Chondrocyte (in vitro differentiated cells): ENCODE measurements around the gene RNF32. TPM values are rescaled to one million over a fixed set of nuclear protein-coding genes. Genes with fewer than 3 reads are reported as not detected.

ENCODE experiments used
- DNase-seq: peaks from one replicate; pipeline ENCODE4 v3.0.0; 2021; ENCODE audit warnings: mixed read lengths, low spot score
- H3K27ac Mint-ChIP-seq: one replicate; pipeline ENCODE4 v1.8.0; 2021; ENCODE audit warnings: mild to moderate bottlenecking, moderate library complexity, mixed read lengths; ENCODE audit not compliant: unreplicated experiment
- H3K27me3 Mint-ChIP-seq: 2 replicates; pipeline ENCODE4 v1.8.0; 2021; ENCODE audit warnings: low read depth, mixed read lengths
- H3K36me3 Mint-ChIP-seq: 2 replicates; pipeline ENCODE4 v1.8.0; 2021; ENCODE audit warnings: low read depth, mixed read lengths
- H3K4me1 Mint-ChIP-seq: 2 replicates; pipeline ENCODE4 v1.8.0; 2021; ENCODE audit warnings: low read depth, mild to moderate bottlenecking, mixed read lengths
- H3K4me3 Mint-ChIP-seq: one replicate; pipeline ENCODE4 v1.8.0; 2021; ENCODE audit warnings: mild to moderate bottlenecking, moderate library complexity, mixed read lengths; ENCODE audit not compliant: unreplicated experiment
- H3K9me3 Mint-ChIP-seq: 2 replicates; pipeline ENCODE4 v1.8.0; 2021; ENCODE audit warnings: low read depth, mixed read lengths
- CTCF ChIP-seq: fragments of 200-600 bp; sonication (generic); IDR thresholded peaks from 2 replicates; pipeline ENCODE4 v1.5.0; 2021; ENCODE audit warnings: antibody characterized with exemption, mild to moderate bottlenecking, moderate library complexity
- total RNA-seq: library from RNA; stranded (reverse); gene quantifications from 3 replicates; pipeline ENCODE4 v1.2.1, GENCODE V29; 2021

The RNF32 gene
- total RNA-seq, 1 donor from 2014 or later = 0.52 TPM

- H3K4me3 Mint-ChIP-seq = no peak overlapping the region
- H3K36me3 Mint-ChIP-seq = no peaks in the 10 kb centered on the region
- DNase-seq = no peak
- no peak overlapping the region for H3K27ac Mint-ChIP-seq
- H3K4me1 Mint-ChIP-seq = no peaks in the 10 kb centered on the region
- no peak for TF ChIP-seq CTCF
- no peaks in the 10 kb centered on the region for H3K9me3 Mint-ChIP-seq
- H3K27me3 Mint-ChIP-seq = no peaks in the 10 kb centered on the region
Observed at GRCh38 chr7:156662277-156662676, 21.7 kb downstream of the RNF32 start.

GRCh38 chr7:156665101-156665500, 24.5 kb downstream of the RNF32 start:
- no peak overlapping the region for H3K4me3 Mint-ChIP-seq
- no peak overlapping the region for H3K27ac Mint-ChIP-seq
- H3K36me3 Mint-ChIP-seq = no peaks in the 10 kb centered on the region
- no peaks in the 10 kb centered on the region for H3K9me3 Mint-ChIP-seq
- DNase-seq = no peak
- no peak for TF ChIP-seq CTCF
- H3K4me1 Mint-ChIP-seq = no peaks in the 10 kb centered on the region
- H3K27me3 Mint-ChIP-seq = no peaks in the 10 kb centered on the region

GRCh38 chr7:156666368-156667109, 26.0 kb downstream of the RNF32 start:
- no peak overlapping the region for H3K4me3 Mint-ChIP-seq
- H3K36me3 Mint-ChIP-seq = no peaks in the 10 kb centered on the region
- H3K27me3 Mint-ChIP-seq = no peaks in the 10 kb centered on the region
- no peak for TF ChIP-seq CTCF
- DNase-seq = no peak
- H3K9me3 Mint-ChIP-seq = no peaks in the 10 kb centered on the region
- H3K4me1 Mint-ChIP-seq = no peaks in the 10 kb centered on the region
- no peak overlapping the region for H3K27ac Mint-ChIP-seq

GRCh38 chr7:156667110-156667426, 26.5 kb downstream of the RNF32 start:
- no peak for DNase-seq
- no peaks in the 10 kb centered on the region for H3K36me3 Mint-ChIP-seq
- no peak overlapping the region for H3K27ac Mint-ChIP-seq

GRCh38 chr7:156668130-156668741, 27.7 kb downstream of the RNF32 start:
- H3K4me3 Mint-ChIP-seq = no peak overlapping the region
- no peak for TF ChIP-seq CTCF
- no peak overlapping the region for H3K27ac Mint-ChIP-seq
- H3K9me3 Mint-ChIP-seq = no peaks in the 10 kb centered on the region
- DNase-seq = no peak
- H3K36me3 Mint-ChIP-seq = no peaks in the 10 kb centered on the region
- H3K27me3 Mint-ChIP-seq = no peaks in the 10 kb centered on the region
- no peaks in the 10 kb centered on the region for H3K4me1 Mint-ChIP-seq

More at GRCh38 chr7:156667110-156667426, 26.5 kb downstream of the RNF32 start:
- H3K4me3 Mint-ChIP-seq = no peak overlapping the region
- no peaks in the 10 kb centered on the region for H3K9me3 Mint-ChIP-seq
- no peak for TF ChIP-seq CTCF
- H3K4me1 Mint-ChIP-seq = no peaks in the 10 kb centered on the region
- H3K27me3 Mint-ChIP-seq = no peaks in the 10 kb centered on the region
